Activated naive CD8-positive, alpha-beta T cell treated with anti-CD3 and anti-CD28 coated beads, Interleukin-2, amount 50 U/mL, for 16 hours (primary cell): Measurements from ENCODE around the gene CELF2.

Source experiments
- DNase-seq: peaks from one replicate; pipeline ENCODE4 v3.0.0-alpha.2; 2020; ENCODE audit warnings: low read depth, low spot score

The CELF2 gene

DNA sequence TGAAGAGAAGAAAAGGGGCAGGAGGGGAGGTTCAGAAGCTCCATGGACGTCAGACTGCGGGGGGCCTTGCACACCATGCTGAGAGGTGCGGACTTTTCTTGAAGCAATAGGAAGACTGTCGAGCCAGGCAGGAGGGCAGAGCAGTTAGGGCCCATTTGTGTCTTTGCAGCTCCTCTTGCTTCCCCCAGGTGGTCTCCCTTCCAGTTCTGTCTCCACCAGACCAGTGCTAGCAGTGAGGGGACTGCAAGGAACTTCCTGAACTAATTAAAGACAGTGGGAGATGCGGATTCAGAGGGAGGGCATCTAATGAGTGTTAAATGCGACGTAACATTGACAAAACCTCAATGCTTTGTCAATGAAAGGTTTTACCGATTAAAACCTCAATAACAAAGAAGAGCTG lies 368.4 kb downstream of the CELF2 start:
- no peak for DNase-seq
